Effector memory CD8-positive, alpha-beta T cell (primary cell): ENCODE measurements around the gene KDM1B.

Experiments
- ATAC-seq: fragments of 150-1000 bp; cut with Tn5 transposase; replicated peaks from 2 replicates; pipeline ENCODE4 v1.10.0; 2021; ENCODE audit warnings: mild to moderate bottlenecking, moderate library complexity
- DNase-seq, 3 experiments: peaks; one replicate each; pipeline ENCODE4 v3.0.0; 2021
- H3K27ac Mint-ChIP-seq, 2 donors: one replicate each; pipeline ENCODE4 v1.8.0; 2022; ENCODE audit warnings: mild to moderate bottlenecking in 2 of 2, mixed read lengths in 2 of 2, moderate library complexity in 2 of 2
- H3K27me3 Mint-ChIP-seq, 2 donors: one replicate each; pipeline ENCODE4 v1.8.0; 2022; ENCODE audit warnings: mixed read lengths in 2 of 2
- H3K36me3 Mint-ChIP-seq: one replicate; pipeline ENCODE4 v1.8.0; 2022; ENCODE audit warnings: mild to moderate bottlenecking, moderate library complexity, mixed read lengths; ENCODE audit not compliant: insufficient read depth
- H3K4me1 Mint-ChIP-seq, 2 donors: one replicate each; pipeline ENCODE4 v1.8.0; 2022; ENCODE audit warnings: low read depth in 2 of 2, mixed read lengths in 2 of 2
- H3K4me3 Mint-ChIP-seq, 2 donors: one replicate each; pipeline ENCODE4 v1.8.0; 2022; ENCODE audit warnings: mild to moderate bottlenecking in 2 of 2, mixed read lengths in 2 of 2, moderate library complexity in 2 of 2
- H3K9me3 Mint-ChIP-seq, 2 donors: one replicate each; pipeline ENCODE4 v1.8.0; 2022; ENCODE audit warnings: mixed read lengths in 2 of 2

The KDM1B gene

GRCh38 chr6:18254793-18255192 lies 99.6 kb downstream of the KDM1B start:
- no peak overlapping the region for H3K4me3 Mint-ChIP-seq
- peaks cover 19 to 25% of the 10 kb centered on the region in 2 donors for H3K4me1 Mint-ChIP-seq
- DNase-seq (no peak), ATAC-seq (no peak)
- H3K27ac Mint-ChIP-seq: peak overlapping the region; percentile 5 to 31
- no peaks in the 10 kb centered on the region for H3K9me3 Mint-ChIP-seq
- H3K27me3 Mint-ChIP-seq: no peaks in the 10 kb centered on the region
- peaks cover 85% of the 10 kb centered on the region for H3K36me3 Mint-ChIP-seq

- ATAC-seq (no peak), DNase-seq (no peak)
- peak overlapping the region; percentile 86 to 90 for H3K27ac Mint-ChIP-seq
- H3K9me3 Mint-ChIP-seq: no peaks in the 10 kb centered on the region
- H3K4me3 Mint-ChIP-seq: peak overlapping the region; percentile 91 to 96
- peaks cover 75% of the 10 kb centered on the region for H3K36me3 Mint-ChIP-seq
- peaks cover 38 to 39% of the 10 kb centered on the region in 2 donors for H3K4me1 Mint-ChIP-seq
- H3K27me3 Mint-ChIP-seq: no peaks in the 10 kb centered on the region
Observed at GRCh38 chr6:18259675-18260447, 104.6 kb downstream of the KDM1B start.

GRCh38 chr6:18260448-18261106 lies 105.4 kb downstream of the KDM1B start:
- no peaks in the 10 kb centered on the region for H3K9me3 Mint-ChIP-seq
- peak overlapping the region; percentile 91 to 96 for H3K4me3 Mint-ChIP-seq
- H3K36me3 Mint-ChIP-seq: peaks cover 68% of the 10 kb centered on the region
- no peaks in the 10 kb centered on the region for H3K27me3 Mint-ChIP-seq
- ATAC-seq (no peak), DNase-seq (peak in 2 of 3 experiments; percentile 11)
- H3K4me1 Mint-ChIP-seq: peaks cover 41 to 43% of the 10 kb centered on the region in 2 donors
- peak overlapping the region; percentile 86 to 90 for H3K27ac Mint-ChIP-seq

DNA sequence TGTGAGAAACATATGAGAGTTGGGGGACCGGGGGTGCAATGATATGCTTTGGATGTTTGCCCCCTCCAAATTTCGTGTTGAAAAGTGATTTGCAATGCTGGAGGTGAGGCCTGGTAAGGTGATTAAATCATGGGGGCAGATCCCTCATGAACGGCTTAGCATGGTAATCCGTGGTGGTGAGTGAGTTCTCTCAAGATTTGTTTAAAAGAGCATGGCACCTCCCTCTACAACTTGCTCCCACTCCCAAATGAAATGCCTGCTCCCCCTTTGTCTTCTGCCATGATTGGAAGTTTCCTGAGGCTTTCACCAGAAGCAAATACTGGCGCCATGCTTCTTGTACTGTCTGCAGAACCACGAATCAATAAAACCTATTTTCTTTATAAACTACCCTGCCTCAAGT lies 106.7 kb downstream of the KDM1B start:
- DNase-seq (no peak), ATAC-seq (no peak)
- H3K4me1 Mint-ChIP-seq: peaks cover 42 to 44% of the 10 kb centered on the region in 2 donors
- no peaks in the 10 kb centered on the region for H3K27me3 Mint-ChIP-seq
- H3K36me3 Mint-ChIP-seq: peaks cover 55% of the 10 kb centered on the region
- H3K9me3 Mint-ChIP-seq: no peaks in the 10 kb centered on the region
- peak overlapping the region; percentile 91 to 96 for H3K4me3 Mint-ChIP-seq
- H3K27ac Mint-ChIP-seq: peak overlapping the region; percentile 86 to 98

DNA sequence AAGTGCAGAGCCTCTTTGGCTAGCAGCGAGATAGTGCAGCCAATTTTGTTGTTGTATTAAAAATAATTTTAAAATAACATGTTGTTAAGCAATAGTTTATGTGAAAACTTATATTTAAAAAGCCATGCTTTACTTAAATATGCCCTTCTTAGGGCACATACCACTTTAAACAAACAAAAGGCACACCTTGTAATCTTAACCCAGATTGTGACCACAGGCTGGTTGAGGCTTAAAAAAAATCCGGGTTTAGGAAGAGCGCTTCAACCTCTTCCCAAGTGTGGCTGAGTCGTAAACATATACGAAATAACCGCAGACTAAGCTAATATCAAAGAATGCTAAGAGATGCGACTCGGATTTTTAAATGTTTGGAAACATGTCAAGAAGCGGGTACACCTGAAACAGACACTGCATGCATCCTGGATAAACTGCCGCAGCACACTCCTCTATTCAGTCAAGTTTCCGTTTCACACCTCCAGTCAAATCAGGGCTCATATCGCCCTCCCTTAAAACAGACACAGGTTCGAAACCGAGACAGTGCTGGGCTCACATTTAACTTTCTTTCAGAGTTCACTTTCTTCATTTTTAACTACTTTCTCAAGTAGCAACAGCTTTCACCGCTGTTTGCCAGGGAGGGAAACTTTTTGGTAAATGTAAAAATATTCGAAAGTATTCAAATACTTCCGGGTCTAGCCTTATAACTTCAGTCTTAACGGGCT lies 107.6 kb downstream of the KDM1B start:
- no peaks in the 10 kb centered on the region for H3K9me3 Mint-ChIP-seq
- H3K36me3 Mint-ChIP-seq: peaks cover 45% of the 10 kb centered on the region
- peak overlapping the region; percentile 91 to 96 for H3K4me3 Mint-ChIP-seq
- H3K27me3 Mint-ChIP-seq: no peaks in the 10 kb centered on the region
- ATAC-seq (peak; percentile 50), DNase-seq (peak; percentile 14 to 39 (median 17))
- H3K4me1 Mint-ChIP-seq: peaks cover 40 to 44% of the 10 kb centered on the region in 2 donors
- peak overlapping the region; percentile 86 to 98 for H3K27ac Mint-ChIP-seq

GRCh38 chr6:18263418-18264218 lies 108.4 kb downstream of the KDM1B start:
- H3K4me3 Mint-ChIP-seq: peak overlapping the region; percentile 91 to 96
- ATAC-seq (peak; percentile 16), DNase-seq (peak in 1 of 3 experiments; percentile 18)
- H3K4me1 Mint-ChIP-seq: peaks cover 39 to 44% of the 10 kb centered on the region in 2 donors
- no peaks in the 10 kb centered on the region for H3K9me3 Mint-ChIP-seq
- peak overlapping the region; percentile 86 to 98 for H3K27ac Mint-ChIP-seq
- H3K36me3 Mint-ChIP-seq: peaks cover 38% of the 10 kb centered on the region
- H3K27me3 Mint-ChIP-seq: no peaks in the 10 kb centered on the region

- peak; percentile 72 for ATAC-seq
- peaks cover 33% of the 10 kb centered on the region for H3K36me3 Mint-ChIP-seq
- peak within 1 kb of the TSS; percentile 91 to 96 for H3K4me3 Mint-ChIP-seq
- H3K27ac Mint-ChIP-seq: peak within 1 kb of the TSS; percentile 93 to 98
- H3K27me3 Mint-ChIP-seq: no peaks in the 10 kb centered on the region
- no peaks in the 10 kb centered on the region for H3K9me3 Mint-ChIP-seq
- peak; percentile 73 to 75 (median 74) for DNase-seq
- H3K4me1 Mint-ChIP-seq: peaks cover 36 to 40% of the 10 kb centered on the region in 2 donors
Observed at GRCh38 chr6:18264219-18264922, 109.1 kb downstream of the KDM1B start, which contains the start of gene DEK. DEK (minus strand) TSS chr6:18264530; CDS start chr6:18263987, 543 bp downstream.

DNA sequence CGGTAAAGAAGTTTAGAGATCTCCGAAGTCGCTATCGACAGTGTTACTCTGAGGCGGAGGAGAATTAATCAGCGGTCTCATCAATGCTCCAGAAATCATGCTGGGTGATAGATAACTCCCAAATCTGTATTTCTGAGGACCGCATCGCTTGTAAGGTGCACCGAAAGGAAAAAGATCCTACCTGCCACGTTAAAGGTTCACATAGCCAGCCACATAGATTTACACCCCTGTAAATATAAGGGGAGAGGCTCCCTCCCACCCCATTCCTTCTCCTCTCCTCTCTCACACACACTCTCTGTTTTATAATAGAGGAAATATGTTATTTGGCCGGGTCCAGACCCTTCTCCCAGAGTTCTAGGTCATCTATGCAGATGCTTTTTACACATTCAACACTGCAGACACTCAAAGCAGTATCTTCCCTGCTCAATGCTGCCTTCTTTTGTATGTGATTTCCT lies 109.7 kb downstream of the KDM1B start:
- DNase-seq (no peak), ATAC-seq (no peak)
- H3K4me3 Mint-ChIP-seq: peak overlapping the region; percentile 91 to 96
- H3K27me3 Mint-ChIP-seq: no peaks in the 10 kb centered on the region
- peaks cover 30% of the 10 kb centered on the region for H3K36me3 Mint-ChIP-seq
- H3K9me3 Mint-ChIP-seq: no peaks in the 10 kb centered on the region
- peak overlapping the region; percentile 93 to 98 for H3K27ac Mint-ChIP-seq
- H3K4me1 Mint-ChIP-seq: peaks cover 30 to 34% of the 10 kb centered on the region in 2 donors

DNA sequence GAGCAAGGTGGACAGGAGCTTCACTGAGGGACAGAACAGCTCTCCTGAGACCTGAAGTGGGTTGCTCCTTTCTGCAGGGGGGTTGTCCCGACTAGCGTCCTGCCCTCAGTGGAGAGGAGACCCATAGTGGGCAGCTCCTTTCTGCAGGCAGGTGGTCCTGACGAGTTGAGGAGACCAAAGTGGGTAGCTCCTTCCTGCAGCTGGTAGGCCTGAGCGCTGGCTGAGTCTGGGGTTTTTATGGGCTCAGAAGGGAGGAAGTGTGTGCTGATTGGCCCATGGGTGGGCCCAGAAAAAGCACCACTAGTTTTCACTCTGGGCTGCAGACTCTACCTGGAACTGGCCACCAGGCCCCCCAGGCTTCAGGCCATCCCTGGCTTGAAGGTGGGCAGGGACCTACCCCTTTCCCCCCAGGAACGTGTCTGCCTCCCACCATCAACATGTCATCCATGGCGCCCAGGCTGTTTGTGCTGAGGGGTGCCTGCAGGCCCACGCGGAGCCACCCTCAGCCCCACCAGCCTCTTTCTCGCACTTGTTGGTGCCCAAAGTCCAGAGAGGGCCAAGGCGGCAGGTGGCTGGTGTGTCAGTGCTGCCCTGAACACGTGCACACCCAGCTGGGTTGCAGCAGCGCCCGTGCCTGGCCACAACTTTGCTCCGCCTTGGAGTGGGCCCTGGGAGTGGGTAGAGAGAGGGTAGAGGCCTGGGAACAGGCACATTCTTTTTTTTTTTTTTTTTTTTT lies 110.7 kb downstream of the KDM1B start:
- Mint-ChIP-seq H3K27ac (peak overlapping the region; percentile 93 to 98), H3K4me1 (peaks cover 21 to 24% of the 10 kb centered on the region in 2 donors), H3K4me3 (peak overlapping the region; percentile 91 to 96), H3K36me3 (peaks cover 20% of the 10 kb centered on the region), H3K9me3 (no peaks in the 10 kb centered on the region), H3K27me3 (no peaks in the 10 kb centered on the region)
- no peak for DNase-seq
- no peak for ATAC-seq

GRCh38 chr6:18266523-18266912 lies 111.3 kb downstream of the KDM1B start:
- no peak for DNase-seq
- Mint-ChIP-seq H3K9me3 (no peaks in the 10 kb centered on the region), H3K36me3 (peaks cover 15% of the 10 kb centered on the region), H3K27me3 (no peaks in the 10 kb centered on the region), H3K4me3 (no peak overlapping the region), H3K27ac (no peak overlapping the region), H3K4me1 (peaks cover 19 to 21% of the 10 kb centered on the region in 2 donors)
- ATAC-seq: no peak

DNA sequence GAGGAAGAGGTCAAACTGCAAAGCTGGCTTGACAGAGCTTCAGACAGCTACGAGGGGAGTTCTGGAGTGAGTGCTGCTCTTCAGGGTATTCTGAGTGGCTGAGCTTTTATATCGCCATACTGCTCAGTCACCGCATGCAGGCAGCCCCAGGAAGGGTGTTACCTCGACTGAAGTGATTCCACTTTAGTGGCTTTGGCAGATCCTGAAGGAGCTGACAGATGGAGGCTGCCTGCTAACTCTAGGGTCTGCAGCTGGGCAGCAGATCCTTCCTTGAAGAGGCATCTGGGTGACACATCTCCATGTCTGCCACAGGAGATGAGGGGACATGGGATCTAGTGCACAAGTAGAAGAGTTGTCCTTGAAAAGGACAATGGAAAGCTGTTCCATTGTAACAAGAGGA lies 112.8 kb downstream of the KDM1B start:
- H3K27ac Mint-ChIP-seq: no peak overlapping the region
- no peak for ATAC-seq
- H3K4me1 Mint-ChIP-seq: peaks cover 10 to 13% of the 10 kb centered on the region in 2 donors
- H3K27me3 Mint-ChIP-seq: no peaks in the 10 kb centered on the region
- no peak overlapping the region for H3K4me3 Mint-ChIP-seq
- DNase-seq: no peak
- no peaks in the 10 kb centered on the region for H3K9me3 Mint-ChIP-seq
- H3K36me3 Mint-ChIP-seq: peaks cover 8% of the 10 kb centered on the region

DNA sequence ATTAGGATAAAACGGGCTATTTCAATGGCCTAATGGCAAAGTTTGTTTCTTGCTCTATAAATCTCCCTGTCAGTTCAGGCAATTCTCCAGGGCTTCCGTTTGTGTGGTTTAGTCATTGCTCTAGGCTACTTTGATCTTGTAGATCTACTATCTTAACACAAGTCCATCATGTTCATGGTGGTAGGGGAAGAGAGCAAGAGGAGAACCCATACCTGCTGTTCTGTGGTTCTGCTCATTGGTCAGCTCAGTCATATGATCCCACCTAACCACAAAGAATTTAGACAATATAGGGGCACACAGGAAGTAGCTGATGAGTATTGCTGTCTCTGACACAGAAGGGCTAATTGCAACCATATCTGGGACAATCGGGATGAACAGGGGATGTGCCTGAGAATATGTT lies 114.0 kb downstream of the KDM1B start:
- ATAC-seq (no peak), DNase-seq (no peak)
- Mint-ChIP-seq H3K27me3 (no peaks in the 10 kb centered on the region), H3K36me3 (no peaks in the 10 kb centered on the region), H3K9me3 (no peaks in the 10 kb centered on the region), H3K27ac (no peak overlapping the region), H3K4me1 (peaks cover 7 to 10% of the 10 kb centered on the region in 2 donors), H3K4me3 (no peak overlapping the region)
